Stimulated activated CD4-positive, alpha-beta T cell treated with anti-CD3 and anti-CD28 coated beads, Interleukin-1b, Interleukin-23, amount 100 ng/mL, for 48 hours (primary cell): Measurements from ENCODE around the gene NKD1.

Experiments
- DNase-seq: peaks from one replicate; pipeline ENCODE4 v3.0.0-alpha.2; 2020

Gene NKD1

DNA sequence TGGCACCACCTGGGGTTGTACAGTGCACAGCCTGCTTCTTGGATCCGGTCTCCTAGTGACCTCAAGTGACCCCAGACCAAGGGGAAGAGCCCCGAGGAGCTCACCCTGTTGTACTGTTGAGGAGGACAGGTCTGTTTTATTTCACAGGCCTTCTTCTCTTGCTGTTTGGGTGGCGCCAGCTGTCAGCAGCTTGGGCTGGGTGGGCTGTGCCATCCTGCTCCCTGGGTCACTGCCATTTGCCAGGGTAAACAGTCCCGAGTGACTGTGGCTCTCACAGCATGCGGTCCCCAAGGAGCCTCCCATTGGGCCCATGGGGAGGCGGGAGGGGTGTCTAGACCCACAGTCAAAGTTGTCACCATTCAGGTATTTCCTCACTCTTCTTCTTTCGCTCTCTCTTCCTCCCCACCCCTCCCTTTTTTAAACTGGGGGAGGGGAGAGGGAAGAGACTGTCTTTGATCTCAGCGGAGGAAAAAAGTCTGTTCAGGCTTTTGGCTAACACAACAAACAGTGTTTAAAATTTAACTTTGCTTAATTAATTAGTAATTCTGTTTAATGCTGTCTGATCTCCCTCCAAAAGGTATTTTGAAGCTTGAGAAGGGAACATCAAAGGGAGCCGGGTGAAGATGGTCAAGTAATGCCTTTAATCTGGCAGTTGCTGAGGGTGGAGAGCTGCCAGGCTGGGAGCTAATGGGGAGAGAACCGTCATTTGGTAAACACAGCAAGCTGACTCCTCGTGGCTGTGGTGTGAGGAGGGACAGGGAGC lies 68.9 kb downstream of the NKD1 start:
- no peak for DNase-seq

DNA sequence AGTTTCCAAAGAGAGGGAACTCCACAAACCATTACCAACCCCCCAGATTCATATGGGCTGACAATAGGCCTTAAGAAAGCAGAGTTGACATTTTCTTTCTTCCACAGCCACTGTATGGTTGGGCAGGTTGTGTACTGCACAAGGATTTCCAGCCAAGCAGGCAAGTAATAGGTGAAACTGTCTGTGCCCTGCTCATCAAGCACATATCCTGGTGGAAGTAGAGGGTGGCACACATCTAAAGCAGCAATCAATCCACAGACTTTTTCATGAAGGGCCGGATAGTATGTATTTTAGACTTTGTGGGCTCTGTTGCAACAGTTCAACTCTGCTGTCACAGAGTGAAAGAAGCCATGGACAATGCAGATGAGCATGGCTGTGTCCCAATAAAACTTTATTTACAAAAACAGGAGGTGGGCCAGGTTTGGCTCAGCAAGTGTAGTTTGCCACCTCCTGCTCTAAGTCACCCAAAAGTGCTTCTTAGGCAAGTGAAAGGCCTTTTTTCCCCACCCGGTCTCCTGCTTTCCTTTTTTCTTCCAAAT lies 69.5 kb downstream of the NKD1 start:
- no peak for DNase-seq

GRCh38 chr16:50618238-50618918 lies 70.2 kb downstream of the NKD1 start:
- DNase-seq = no peak

DNA sequence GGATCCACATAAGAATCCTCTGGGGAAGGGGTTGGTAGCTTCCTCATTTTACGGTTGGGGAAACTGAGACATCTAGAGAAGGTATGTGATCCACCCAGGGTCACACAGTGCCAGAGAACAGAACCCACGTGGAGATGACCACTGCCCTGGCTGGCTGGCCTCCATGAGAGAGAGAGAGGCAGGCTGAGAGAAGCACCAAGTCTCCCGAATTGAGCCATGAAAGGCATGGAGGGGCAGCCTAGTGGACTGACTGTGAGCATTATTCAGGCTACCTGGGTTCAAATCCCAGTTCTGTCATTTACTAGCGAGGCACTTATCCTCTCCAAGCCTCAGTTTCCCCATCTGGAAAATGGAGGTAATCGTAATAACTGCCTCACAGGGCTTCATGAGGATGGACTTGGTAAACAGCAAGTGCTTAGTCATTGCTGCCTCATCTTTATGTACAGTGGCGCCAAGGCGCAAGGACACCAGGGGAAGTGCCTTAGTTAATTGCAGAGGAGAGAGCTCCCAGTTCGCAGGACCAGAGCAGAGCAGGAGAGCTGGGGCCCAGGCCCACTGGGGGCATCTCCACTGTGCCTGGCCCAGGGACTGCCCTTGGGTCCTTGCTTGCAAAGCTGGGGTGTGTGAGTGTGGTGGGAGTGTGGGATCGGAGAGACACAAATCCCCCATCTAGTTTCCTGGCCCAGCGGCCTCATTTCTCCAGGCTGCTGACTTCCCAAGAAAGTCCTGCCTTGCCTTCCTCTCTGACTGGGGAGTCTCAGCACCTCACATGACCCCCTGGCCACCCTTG lies 71.7 kb downstream of the NKD1 start:
- DNase-seq = no peak

GRCh38 chr16:50620646-50621451 lies 72.7 kb downstream of the NKD1 start:
- no peak for DNase-seq

DNA sequence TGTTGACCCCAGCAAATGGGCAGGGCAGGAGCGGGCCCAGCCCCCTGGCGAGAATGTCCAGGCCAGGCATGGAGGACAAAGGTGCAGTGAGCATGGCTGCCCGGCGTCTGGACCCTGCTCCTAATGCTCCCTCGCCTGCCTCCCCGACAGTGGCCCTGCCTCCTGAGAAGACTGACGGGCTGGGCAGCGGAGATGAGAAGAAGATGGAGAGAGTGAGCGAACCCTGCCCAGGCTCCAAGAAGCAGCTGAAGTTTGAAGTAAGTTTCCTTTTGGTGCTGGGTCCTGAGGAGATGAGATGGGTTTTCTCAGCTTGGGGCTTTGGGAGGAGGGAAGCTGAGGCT lies 73.2 kb downstream of the NKD1 start:
- no peak for DNase-seq

- DNase-seq = no peak
These were observed 73.8 kb downstream of the NKD1 start for GRCh38 chr16:50622029-50622428.

DNA sequence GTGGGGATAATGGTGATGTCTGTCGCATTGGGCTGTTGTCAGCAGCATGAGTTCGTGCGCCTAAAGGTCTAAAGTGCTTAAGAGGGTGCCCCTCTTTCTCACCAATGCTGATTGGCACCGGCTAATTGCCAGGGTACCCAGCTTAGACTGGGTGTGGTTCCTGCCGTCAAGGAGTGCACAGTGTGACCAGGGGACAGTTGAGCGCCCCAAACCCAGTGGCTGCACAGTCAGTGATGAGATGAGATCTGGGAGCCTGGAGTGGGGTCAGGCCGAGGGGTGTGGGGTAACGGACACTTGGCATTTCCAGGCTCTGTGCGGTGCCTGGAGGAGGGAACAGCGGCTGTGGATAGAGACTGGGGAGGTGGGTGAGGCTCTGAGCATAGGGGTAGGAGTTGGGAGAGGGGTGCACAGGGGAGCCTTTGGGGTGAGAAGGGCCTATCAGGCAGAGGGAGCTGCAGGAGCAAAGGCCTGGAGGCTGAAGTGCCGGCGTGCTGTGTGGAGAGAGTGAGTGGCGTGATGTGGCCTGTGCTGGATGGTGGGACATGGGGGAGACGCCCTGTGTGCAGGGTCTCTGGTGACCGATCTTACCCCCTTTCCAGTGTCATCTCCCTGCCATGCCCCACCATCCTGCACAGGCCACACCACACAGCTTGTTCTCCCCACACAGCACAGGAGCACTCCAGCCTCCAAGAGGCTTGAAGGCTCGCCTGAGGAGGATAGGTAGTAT lies 74.6 kb downstream of the NKD1 start:
- no peak for DNase-seq

DNA sequence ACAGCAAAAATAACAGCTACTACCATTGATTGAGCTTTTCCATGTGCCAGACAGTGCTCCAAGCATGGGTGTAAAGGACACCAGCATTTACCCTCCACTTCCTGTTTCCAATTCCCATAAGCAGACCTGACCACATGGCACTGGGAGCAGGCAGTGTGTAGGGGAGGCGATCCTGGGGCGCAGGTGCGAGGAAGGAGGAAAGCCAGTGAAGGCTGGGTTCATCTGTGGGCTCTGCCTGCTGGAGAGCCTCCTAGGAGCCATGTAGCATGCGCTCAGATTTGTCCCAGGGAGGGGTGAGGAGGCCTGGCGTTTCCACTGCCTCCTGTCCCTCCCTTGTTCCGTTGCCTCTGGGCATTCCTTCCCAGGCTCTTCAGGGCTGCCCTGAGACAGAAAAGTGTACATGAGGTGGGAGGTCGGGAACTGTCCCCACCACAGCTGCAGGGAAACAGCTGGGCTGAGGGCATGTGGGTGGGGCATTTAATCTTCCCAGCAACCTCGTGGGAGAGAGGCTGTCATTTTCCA lies 76.3 kb downstream of the NKD1 start:
- DNase-seq = no peak

DNA sequence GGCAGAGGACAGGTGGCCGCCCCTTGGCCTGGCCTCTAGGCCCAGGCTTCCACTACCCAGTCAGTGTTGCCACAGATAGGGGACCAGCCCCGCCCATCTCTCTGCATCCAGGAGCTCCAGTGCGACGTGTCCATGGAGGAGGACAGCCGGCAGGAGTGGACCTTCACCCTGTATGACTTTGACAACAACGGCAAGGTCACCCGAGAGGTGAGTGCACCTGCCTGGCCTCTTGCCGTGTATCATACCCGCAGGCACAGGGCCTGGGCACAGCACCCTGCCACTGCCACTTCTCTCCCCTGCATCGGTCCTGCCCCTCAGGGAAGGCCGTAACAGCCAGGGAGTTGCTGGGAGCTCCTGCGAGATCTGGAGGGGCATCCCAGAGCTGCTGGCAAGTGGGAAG lies 77.2 kb downstream of the NKD1 start:
- DNase-seq = no peak

DNA sequence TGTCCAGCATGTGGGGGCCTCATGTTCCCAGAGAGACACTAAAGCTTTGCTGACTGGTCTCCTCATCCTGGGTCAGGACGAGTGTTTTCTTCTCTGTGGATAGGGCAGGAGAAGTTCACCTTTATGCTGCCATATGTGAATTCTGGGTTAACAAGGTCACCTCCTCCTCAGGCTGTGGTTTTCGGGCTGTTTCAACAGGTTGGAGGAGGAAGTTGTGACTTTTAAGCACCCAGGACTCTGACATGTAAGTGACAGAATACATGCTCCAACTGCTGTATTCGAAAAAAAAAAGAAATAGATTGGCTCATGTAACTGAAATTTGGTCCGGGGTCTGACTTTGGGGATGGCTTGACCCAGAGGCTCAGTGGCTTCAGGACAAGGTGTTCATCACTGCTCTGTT lies 78.7 kb downstream of the NKD1 start:
- DNase-seq = no peak

GRCh38 chr16:50627419-50627818 lies 79.2 kb downstream of the NKD1 start:
- peak; percentile 35 for DNase-seq

- DNase-seq = no peak
These were observed 80.1 kb downstream of the NKD1 start for GRCh38 chr16:50628156-50628802.

DNA sequence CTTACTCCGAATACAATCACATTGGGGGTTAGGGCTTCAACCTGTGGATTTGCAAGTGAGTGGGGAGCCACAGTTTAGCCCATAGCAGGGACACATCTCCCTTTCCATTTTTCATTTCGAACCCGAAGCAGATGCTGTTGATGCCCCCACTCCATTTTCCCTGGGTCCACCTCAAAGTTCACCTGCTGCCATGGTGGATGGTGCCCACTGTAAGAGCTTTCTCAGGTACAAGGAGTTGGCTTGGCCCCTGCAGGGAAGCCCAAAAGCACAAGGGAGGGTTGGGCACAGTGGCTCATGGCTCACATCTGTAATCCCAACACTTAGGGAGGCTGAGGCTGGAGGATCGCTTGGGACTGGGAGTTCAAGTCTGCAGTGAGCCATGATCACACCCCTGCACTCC lies 81.1 kb downstream of the NKD1 start:
- DNase-seq = no peak

- no peak for DNase-seq
These were observed 82.3 kb downstream of the NKD1 start for GRCh38 chr16:50630394-50631020.

- no peak for DNase-seq
These were observed 83.2 kb downstream of the NKD1 start for GRCh38 chr16:50631249-50631984.

GRCh38 chr16:50631985-50632576 lies 83.9 kb downstream of the NKD1 start:
- no peak for DNase-seq

DNA sequence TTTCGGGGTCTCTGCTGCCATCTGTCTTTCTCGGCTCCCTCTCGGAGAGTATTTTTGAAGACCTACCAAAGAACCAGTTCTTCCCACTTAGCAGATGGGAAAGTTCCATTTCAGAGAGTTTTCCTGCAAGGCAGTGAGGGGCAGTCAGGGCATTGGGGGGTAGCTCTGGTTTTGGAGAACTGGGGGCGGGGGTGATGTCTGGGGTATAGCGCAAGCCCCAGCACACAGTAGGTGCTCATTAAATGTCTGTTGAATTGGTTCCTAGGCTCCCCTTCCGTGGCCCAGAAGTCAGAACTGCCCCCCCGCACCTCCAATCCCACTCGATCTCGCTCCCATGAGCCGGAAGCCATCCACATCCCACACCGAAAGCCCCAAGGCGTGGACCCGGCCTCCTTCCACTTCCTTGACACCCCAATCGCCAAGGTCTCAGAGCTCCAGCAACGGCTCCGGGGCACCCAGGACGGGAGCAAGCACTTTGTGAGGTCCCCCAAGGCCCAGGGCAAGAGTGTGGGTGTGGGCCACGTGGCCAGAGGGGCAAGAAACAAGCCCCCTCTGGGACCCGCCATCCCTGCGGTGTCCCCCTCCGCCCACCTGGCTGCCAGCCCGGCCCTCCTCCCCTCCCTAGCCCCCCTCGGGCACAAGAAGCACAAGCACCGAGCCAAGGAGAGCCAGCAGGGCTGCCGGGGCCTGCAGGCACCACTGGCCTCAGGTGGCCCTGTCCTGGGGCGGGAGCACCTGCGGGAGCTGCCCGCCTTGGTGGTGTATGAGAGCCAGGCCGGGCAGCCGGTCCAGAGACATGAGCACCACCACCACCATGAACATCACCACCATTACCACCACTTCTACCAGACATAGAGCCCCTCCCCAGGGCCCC lies 85.0 kb downstream of the NKD1 start:
- DNase-seq = no peak

- DNase-seq = no peak
These were observed 85.9 kb downstream of the NKD1 start for GRCh38 chr16:50634090-50634489.
